GM18870 (cell line): Measurements from ENCODE around the gene ECPAS.
"Not testable (repeated sequence)": the region's sequence is repeated elsewhere in the genome, so short reads cannot be mapped to it uniquely, and the experiment has no call there.

ENCODE experiments used
- ATAC-seq: cut with Tn5 transposase; IDR thresholded peaks from one replicate; pipeline ENCODE4 v1.9.1; 2021; ENCODE audit warnings: moderate library complexity; ENCODE audit not compliant: unreplicated experiment

ECPAS gene, protein sequence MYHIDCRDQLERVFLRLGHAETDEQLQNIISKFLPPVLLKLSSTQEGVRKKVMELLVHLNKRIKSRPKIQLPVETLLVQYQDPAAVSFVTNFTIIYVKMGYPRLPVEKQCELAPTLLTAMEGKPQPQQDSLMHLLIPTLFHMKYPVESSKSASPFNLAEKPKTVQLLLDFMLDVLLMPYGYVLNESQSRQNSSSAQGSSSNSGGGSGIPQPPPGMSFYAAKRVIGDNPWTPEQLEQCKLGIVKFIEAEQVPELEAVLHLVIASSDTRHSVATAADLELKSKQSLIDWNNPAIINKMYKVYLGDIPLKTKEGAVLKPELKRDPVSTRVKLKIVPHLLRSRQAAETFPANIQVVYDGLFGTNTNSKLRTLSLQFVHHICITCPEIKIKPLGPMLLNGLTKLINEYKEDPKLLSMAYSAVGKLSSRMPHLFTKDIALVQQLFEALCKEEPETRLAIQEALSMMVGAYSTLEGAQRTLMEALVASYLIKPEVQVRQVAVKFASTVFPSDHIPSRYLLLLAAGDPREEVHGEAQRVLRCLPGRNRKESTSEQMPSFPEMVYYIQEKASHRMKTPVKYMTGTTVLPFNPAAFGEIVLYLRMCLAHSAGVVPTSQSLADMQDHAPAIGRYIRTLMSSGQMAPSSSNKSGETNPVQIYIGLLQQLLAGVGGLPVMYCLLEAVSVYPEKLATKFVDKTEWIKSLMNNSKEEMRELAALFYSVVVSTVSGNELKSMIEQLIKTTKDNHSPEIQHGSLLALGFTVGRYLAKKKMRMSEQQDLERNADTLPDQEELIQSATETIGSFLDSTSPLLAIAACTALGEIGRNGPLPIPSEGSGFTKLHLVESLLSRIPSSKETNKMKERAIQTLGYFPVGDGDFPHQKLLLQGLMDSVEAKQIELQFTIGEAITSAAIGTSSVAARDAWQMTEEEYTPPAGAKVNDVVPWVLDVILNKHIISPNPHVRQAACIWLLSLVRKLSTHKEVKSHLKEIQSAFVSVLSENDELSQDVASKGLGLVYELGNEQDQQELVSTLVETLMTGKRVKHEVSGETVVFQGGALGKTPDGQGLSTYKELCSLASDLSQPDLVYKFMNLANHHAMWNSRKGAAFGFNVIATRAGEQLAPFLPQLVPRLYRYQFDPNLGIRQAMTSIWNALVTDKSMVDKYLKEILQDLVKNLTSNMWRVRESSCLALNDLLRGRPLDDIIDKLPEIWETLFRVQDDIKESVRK (N-terminal part only)

DNA sequence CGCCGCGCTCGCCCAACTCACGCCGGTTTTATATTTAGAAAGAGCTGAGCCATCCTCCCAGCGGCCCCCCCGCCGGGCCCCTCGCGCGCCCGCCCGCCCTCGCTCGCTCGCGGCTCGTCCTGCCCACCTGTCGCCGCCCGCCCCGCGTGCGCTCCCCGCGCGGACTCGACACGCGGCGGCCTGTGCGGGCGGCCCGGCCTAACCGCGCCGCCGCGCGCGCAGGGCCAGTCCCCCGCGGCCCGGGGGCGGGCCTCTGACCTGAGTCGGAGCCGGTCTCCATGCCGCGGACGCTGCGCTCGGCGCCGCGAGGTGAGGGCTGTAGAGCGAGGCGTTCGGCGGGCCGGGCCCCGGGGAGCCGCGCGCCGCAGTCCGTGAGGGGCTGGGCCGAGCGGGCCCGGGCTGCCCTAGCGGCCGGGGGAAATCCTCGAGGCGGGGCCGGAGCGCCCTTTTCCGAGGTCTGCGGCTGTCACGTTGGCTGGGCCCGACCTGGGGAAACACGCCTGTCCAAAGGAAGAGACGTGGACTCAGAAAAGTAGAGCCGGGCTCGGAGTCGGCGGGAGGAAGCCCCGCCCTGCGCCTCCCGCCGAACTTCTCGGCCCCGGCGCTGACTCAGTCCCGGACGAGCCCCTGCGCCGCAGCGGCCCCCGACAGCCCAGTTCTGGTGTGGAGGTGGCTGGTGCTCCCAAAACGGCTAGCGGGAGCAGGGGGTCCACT, at the start of gene ECPAS:
Gene ECPAS (minus strand): TSS at position 526 of the 714 bp plus-strand sequence. CDS start 11,465 bp downstream, outside the sequence.
- ATAC-seq = peak; percentile 45

DNA sequence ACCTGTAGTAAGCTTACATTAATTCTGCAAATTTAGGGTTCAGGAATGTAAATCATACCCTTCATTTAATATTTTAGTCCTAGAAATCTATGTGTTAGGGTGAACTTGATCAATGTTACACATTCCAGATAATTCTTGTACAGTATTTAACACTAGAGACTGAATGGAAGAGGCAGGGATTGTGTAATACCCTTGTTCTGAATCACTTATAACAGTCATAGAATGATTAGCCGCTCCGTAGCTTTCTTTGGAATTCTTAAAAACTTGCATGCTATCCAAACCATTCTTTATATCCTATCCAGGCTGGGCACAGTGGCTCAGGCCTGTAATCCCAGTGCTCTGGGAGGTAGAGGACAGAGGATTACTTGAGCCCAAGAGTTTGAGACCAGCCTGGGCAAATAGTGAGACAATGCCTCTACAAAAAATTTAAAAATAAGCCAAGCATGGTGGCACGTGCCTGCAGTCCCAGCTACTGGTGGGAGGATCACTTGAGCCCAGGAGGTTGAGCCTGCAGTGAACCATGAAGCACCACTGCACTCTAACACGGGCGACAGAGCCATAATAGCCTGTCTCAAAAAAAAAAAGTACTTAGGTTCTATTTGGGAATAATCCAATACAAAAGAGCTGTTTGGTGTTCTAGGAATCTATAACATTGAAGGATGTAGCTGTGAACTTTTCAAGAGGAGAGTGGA, 49.1 kb upstream of the ECPAS start:
- no peak for ATAC-seq

DNA sequence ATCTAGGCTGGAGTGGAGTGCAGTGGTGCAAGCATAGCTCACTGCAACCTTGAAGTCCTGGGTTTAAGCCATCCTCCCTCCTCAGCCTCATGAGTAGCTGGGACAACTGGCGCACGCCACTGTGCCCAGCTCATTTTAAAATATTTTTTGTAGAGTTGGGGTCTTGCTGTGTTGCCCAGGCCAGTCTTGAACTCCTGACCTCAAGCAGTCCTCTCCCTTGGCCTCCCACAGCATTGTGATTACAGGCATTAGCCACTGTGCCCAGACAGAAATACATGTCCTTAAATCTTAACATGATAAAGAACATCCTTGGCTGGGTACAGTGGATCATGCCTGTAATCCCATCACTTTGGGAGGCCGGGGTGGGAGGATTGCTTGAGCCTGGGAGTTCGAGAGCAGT, 47.5 kb upstream of the ECPAS start:
- ATAC-seq = no peak

DNA sequence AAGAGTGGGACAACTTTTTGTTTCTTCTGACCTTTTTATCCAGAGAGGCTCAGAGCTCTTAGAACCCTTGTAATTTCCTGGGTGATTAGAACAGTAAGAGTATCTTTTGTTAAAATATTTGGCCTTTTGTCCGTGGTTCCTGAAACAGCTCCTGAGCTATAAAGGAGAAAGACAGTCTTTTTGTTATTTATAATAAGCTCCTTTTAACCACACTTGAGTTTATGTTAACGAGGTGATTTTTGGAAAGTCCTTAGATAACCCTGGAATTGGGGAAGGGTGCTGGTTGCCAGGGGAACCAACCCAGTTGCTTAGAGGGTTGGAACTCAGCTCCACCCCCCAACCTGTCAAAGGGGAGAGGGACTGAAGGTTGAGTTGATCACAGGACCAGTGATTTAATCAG, 45.6 kb upstream of the ECPAS start:
- no peak for ATAC-seq

DNA sequence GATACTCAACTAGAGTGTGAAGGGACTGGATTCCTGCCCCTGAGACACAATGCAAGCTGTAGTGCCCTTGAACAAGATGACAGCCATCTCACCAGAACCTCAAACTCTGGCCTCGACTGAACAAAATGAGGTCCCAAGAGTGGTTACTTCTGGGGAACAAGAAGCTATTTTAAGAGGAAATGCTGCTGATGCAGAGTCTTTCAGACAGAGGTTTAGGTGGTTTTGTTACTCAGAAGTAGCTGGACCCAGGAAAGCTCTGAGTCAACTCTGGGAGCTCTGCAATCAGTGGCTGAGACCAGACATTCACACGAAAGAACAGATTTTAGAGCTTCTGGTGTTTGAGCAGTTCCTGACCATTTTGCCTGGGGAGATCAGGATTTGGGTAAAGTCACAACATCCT, 43.2 kb upstream of the ECPAS start:
- no peak for ATAC-seq

DNA sequence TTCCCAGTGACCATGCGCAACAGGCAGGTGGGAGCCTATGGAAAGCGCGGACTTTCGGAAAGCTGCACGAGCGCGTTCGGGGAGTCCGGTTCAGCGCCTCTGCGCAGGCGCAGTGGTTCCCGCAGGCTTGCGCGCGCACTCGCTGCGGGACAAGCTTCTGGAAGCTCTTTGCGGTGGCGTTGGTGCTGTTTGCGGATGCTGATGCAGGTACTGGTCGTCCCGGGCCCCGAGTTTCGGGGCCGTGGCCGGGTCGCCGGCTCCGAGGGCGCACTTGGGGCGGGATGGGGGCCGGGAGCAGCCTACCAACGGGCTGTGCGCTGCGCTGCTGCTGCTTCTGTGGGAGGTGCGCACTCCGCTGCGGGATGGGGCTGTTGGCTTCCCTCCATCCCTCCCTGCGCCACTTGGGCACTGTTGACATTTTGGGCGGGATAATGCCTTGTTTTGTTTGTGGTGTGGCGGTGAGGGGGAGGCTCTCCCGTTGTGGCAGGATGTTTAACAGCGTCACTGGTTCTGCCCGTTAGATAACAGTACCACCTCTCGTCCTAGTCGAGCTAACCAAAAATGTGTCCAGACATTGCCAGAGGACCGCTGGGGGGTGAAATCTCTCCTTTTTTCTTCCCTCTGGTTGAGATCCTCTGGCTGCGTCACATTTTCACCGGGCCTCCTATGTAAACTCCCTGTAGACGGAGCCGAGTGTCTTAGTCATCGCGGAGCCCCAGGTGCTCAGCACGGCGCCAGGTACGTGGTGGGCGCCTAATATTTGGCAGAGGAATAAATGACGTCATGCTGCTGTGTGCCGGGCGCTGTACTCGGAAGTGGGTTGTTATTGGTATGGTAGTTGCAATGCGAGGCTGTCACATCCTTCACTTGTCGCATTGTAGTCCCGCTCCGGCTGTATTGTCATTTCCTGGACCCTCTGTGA, 41.1 kb upstream of the ECPAS start, which contains the start of gene ZNF483:
Gene ZNF483 (plus strand): TSS at position 124 of the 922 bp plus-strand sequence. CDS start 2,217 bp downstream, outside the sequence.
- ATAC-seq = no peak

DNA sequence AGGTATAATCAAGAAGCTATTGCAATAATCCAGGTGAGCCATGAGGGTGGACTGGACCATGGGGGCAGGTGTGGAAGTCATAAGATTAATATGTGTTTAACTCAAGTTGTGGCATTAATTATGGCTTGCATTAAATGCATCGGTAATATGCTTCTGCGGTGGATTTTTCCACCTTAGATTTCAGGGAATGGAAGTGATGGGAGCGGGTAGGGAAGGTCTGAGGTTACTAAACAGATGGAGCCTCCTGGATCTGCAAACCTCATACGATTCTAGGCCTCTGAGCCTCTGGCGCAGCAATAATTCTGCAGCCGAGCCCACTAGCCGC, 40.5 kb upstream of the ECPAS start:
- ATAC-seq = no peak

DNA sequence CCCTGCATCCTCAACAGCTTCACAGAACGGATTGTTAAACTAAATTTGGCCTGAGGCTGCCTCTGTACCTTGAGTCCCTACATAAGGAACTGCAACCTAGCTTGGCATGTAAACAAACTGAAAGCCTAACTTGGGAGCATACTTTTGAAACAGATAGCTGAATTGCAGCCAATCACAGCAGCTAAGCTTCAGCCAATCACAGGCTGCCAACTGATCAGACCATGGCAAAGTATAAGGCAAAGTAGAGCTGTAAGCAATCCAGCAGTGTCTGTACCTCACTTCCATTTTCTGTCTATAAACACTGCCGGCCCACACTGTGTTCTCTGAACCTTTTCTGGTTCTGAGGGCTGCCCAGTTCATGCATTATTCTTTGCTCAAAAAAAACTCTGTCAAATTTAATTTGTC, 31.9 kb upstream of the ECPAS start:
- no peak for ATAC-seq

DNA sequence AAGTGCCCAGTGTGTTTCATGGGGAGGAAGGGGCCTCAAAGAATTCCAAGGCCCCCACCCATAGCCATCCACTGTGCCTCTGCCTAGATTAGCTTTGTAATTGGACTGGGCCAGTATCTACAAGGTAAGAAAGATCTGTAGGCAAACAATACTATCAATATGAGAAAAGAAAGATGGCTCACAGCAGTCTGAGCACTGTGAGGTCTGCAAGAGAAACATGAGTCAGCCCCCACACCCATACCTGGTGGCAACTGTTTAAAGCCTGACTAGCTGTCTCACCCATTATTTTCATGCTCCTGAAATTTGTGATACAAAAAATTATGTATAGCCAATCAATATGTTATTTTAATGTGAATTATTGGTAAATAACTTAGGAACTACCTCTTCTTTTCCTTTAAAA, 30.8 kb upstream of the ECPAS start:
- ATAC-seq = no peak

DNA sequence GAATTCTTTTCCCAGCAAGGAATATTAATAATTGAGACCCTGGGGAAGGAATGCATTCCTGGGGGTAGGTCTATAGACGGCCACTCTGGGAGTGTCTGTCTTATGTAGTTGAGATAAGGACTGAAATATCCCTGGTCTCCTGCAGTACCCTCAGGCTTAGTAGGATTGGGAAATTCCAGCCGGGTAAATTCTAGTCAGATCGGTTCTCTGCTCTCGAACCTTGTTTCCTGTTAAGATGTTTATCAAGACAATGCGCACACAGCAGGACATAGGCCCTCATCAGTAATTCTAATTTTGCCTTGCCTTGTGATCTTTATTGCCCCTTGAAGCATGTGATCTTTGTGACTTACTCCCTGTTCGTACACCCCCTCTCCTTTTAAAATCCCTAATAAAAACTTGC, 27.4 kb upstream of the ECPAS start:
- not testable (repeated sequence) for ATAC-seq

DNA sequence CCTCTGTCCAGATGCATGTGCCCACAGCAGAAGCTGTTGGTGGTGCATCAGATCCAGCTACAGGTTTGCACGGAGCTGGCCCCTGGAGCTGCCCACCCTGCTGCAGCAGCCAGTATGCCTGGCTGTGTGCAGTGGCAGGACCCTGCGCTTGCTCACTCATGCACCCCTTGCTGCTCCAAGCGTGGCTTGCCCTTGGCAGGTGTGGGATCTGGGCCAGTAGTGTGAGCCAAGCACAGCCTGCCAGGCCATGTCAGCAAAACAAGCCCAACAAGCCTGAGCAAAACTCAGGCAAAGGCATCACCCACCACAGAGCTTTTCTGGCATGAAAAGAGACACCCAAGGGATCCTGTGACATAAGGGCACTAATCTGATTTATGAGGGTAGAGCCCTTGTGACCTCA, 18.3 kb upstream of the ECPAS start:
- no peak for ATAC-seq

DNA sequence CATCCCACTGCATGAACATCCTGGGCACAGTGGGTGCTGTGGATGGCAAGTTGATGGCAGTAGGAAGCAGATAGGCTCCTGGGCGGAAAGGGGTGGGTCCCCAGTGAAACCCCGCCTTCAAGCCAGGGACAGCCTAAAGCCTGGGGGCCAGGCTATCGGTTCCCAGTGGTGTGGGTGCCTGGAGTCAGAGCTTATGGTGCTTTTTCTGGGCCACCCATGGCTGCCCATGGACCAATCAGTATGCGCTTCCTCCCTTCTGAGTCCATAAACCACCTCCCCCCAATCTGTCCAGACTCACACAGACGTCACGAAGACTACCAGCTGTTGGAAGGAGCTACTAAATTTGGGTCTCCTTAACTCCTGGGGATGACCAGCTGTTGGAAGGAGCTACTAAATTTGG, 17.5 kb upstream of the ECPAS start:
- no peak for ATAC-seq

DNA sequence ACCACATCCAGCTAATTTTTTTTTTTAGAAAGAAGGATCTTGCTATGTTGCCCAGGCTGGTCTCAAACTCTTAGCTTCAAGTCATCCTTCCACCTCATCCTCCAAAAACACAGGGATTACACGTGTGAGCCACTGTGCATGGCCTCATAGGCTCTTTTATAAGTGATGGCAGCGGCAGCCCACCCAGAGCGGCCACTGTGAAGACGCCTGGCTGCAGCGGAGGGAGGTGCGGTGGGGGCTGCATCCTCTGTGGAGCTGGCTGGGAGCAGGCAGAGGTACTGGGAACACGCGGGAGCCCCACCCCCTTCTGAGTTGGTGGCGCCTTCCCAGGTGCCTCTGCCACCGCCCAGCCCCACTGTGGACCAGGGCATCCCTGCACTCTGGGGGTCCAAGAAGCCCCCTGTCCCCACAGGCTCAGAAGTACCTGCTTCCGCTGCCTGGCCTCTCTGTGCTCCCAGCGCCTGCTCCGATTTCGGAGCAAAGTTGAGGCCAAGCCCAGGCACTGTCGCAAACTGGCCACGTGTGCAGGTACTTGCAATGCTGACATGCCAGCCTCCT, 16.9 kb upstream of the ECPAS start:
- ATAC-seq = no peak

DNA sequence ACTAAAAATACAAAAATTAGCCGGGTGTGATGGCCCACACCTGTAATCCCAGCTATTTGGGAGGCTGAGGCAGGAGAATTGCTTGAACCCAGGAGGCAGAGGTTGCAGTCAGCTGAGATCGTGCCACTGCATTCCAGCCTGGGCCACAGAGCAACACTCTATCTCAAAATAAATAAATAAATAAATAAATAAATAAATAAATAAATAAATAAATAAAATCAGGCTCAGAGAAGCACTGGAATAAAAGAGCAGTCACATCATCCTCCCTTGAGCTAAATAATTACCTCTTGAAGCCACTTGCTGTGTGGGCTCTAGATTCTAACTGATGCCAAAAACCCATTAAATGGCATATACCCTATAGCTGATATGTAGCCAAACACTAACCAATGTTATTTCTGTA, 13.0 kb upstream of the ECPAS start:
- not testable (repeated sequence) for ATAC-seq

DNA sequence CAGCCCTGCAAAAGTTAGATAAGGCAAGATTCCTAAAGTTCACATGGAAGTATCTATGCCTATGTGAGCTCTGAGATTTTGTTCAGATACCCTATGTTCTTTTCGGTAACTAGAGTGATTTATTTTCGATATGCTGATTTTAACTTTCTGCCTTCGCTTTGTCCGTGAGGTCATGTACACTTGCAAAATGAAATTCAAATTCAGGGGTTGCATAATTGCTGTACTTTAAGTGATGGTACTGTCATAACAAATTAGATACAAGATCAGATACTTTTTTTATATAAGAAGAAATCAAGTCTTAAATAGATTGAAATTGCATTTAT, 350 bp upstream of the ECPAS start:
- peak; percentile 7 for ATAC-seq

DNA sequence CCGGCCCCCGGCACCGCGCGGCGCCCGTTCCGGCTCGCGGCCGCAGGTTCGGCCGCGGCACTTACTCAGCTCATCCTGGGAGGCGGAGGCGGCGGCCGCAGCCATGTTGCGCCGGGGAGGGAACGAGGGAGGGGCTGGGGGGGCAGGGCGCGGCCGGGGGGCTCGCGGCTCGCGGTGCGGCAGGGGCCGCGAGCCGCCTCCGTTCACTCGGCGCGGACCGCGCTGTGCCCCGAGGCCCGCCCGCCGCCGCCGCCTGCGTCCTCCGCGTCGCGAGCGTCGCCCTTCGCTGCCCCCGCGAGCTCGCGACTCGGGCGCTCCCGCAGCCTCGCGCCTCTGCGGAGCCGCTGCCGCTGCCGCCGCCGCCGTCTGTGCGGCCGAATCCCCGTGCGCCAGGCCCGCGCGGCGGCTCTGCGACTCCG, 735 bp downstream of the ECPAS start:
- peak; percentile 17 for ATAC-seq

DNA sequence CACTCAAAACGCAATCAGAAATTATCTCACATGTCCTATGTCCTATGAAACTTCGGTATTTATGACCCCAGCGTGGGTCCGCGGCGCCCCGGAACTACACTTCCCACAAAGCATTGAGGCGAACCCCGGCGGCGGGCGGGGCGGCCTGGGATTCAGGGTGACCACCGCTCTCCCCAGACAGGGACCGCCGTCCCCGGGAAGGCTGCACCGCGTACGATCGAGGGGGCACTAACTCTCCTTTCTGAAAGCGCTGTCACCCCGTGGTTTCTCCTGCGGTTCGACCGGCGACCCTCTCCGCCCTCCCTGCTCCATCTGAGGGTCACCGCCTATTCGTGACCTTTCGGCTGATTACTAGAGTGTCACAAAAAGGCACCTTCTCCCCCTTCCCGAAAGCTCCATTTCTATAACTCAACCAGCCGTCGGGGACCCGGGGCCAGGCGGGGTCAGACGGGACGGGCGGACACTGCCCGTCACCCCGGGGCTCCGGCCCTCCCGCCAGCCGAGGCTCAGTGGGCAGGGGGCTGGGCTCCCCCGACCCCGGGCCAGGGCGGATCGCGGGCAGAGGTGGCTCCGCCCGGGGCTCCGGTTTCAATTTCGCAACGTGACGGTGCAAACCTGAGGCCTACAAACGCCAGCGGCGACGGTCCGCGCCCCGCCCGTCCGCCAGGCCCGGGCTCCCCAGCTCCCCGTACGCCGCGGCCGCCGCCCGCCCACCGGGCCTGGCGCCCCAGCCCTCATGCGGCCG, 1.3 kb downstream of the ECPAS start:
- peak; percentile 49 for ATAC-seq
